Measurements from ENCODE around the gene PRKAR1B. TPM values are rescaled to one million over a fixed set of nuclear protein-coding genes. Genes with fewer than 3 reads are reported as not detected.
"Not testable (repeated sequence)": the region's sequence is repeated elsewhere in the genome, so short reads cannot be mapped to it uniquely, and the experiment has no call there.

Gene PRKAR1B
- total and polyA plus RNA-seq, 2 donors (not counting 1 experiment from before 2014, with no cell fraction given), result 4.5 to 8.6 TPM

- Mint-ChIP-seq H3K27me3 (no peaks in the 10 kb centered on the region), H3K9me3 (ENCODE audit: insufficient read depth) (no peaks in the 10 kb centered on the region), H3K4me1 (peaks cover 11% of the 10 kb centered on the region), H3K4me3 (no peak overlapping the region), H3K27ac (no peak overlapping the region)
- Histone ChIP-seq H3K4me1 (ENCODE audit: control insufficient read depth in 2 of 2, insufficient read depth in 2 of 2, low read length in 2 of 2) (no peaks in the 10 kb centered on the region), H3K9me3 (ENCODE audit: control extremely low read depth in 1 of 3, control insufficient read depth in 2 of 3, insufficient read depth in 1 of 3, low read length in 2 of 3) (peaks cover 0 to 2% (median 0%) of the 10 kb centered on the region in 3 donors), H3K27ac (ENCODE audit: low read length in 2 of 2) (no peak overlapping the region), H3K4me2 (replicated peaks; ENCODE audit: low read depth, low read length, poor library complexity, severe bottlenecking) (no peak overlapping the region), H3K9ac (ENCODE audit: low read length) (no peak overlapping the region), H3K79me2 (ENCODE audit: control insufficient read depth, insufficient read depth, low read length) (peaks cover 3% of the 10 kb centered on the region), H3K36me3 (replicated peaks in 1 of 2; ENCODE audit: control extremely low read depth in 1 of 2, control insufficient read depth in 1 of 2, extremely low read depth in 1 of 2, insufficient read depth in 2 of 2, low read length in 1 of 2) (no peaks in the 10 kb centered on the region), H2AFZ (ENCODE audit: insufficient read depth, low read depth, low read length, poor library complexity, severe bottlenecking) (no peak overlapping the region), H4K20me1 (ENCODE audit: control insufficient read depth, insufficient read depth, low read length, poor library complexity, severe bottlenecking) (no peaks in the 10 kb centered on the region), H3K4me3 (ENCODE audit: control extremely low read depth in 1 of 5, extremely low read depth in 1 of 5, insufficient read depth in 1 of 5, low read depth in 2 of 5, low read length in 4 of 5) (no peak overlapping the region), H3K27me3 (replicated peaks in 1 of 4; ENCODE audit: control extremely low read depth in 1 of 4, control insufficient read depth in 3 of 4, insufficient read depth in 4 of 4, low read length in 3 of 4) (no peaks in the 10 kb centered on the region)
- no peak for TF ChIP-seq EZH2 (IDR thresholded peaks at IDR 0.05; ENCODE audit: borderline replicate concordance, insufficient read depth, low read depth, low read length, poor library complexity, severe bottlenecking)
- TF ChIP-seq CTCF (IDR thresholded peaks at IDR 0.05), result no peak
- 87% methylated on average over 7 of the region's 17 CpGs for WGBS (ENCODE audit: insufficient coverage)
- no peak for DNase-seq
- no peak for ATAC-seq (ENCODE audit: low read depth)
- ChIA-PET CTCF (interaction anchor here (1.8 kb wide), 1 partner anchor 314 kb away, joined by 10 read pairs; no protein-coding TSS in a partner anchor), POLR2A (no interaction called here)
- intact Hi-C loops (cut with micrococcal nuclease), result loop anchor here (10.0 kb wide), 1 partner anchor 312 kb away; no protein-coding TSS in a partner anchor
Observed at GRCh38 chr7:636396-636795, 90.7 kb downstream of the PRKAR1B start.

DNA sequence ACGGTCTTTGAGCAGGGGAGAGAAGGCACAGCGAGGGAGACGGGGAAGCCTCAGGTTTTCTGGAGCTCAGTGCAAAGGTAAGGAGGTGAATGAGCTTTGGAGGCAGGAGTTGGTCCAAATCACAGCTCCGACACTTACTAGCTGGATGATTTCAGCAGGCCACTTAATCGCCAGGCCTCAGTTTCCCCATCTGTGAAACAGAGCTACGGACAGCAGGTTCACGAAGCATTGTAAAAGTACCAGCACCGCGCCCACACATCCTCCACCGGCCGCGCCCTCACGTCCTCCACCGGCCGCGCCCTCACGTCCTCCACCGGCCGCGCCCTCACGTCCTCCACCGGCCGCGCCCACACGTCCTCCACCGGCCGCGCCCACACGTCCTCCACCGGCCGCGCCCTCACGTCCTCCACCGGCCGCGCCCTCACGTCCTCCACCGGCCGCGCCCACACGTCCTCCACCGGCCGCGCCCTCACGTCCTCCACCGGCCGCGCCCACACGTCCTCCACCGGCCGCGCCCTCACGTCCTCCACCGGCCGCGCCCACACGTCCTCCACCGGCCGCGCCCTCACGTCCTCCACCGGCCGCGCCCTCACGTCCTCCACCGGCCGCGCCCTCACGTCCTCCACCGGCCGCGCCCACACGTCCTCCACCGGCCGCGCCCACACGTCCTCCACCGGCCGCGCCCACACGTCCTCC is 91.2 kb downstream of the PRKAR1B start:
- POLR2A ChIA-PET; H3K27ac Mint-ChIP-seq; ATAC-seq (ENCODE audit: low read depth); H3K4me3 Mint-ChIP-seq; H3K36me3 ChIP-seq (replicated peaks in 1 of 2; ENCODE audit: control extremely low read depth in 1 of 2, control insufficient read depth in 1 of 2, extremely low read depth in 1 of 2, insufficient read depth in 2 of 2, low read length in 1 of 2); H3K79me2 ChIP-seq (ENCODE audit: control insufficient read depth, insufficient read depth, low read length); H3K4me2 ChIP-seq (replicated peaks; ENCODE audit: low read depth, low read length, poor library complexity, severe bottlenecking); H3K9me3 Mint-ChIP-seq (ENCODE audit: insufficient read depth); H3K9me3 ChIP-seq (ENCODE audit: control extremely low read depth in 1 of 3, control insufficient read depth in 2 of 3, insufficient read depth in 1 of 3, low read length in 2 of 3); H3K4me3 ChIP-seq (ENCODE audit: control extremely low read depth in 1 of 5, extremely low read depth in 1 of 5, insufficient read depth in 1 of 5, low read depth in 2 of 5, low read length in 4 of 5); H3K4me1 ChIP-seq (ENCODE audit: control insufficient read depth in 2 of 2, insufficient read depth in 2 of 2, low read length in 2 of 2); DNase-seq; H2AFZ ChIP-seq (ENCODE audit: insufficient read depth, low read depth, low read length, poor library complexity, severe bottlenecking); H3K27me3 Mint-ChIP-seq; H3K27ac ChIP-seq (ENCODE audit: low read length in 2 of 2); H4K20me1 ChIP-seq (ENCODE audit: control insufficient read depth, insufficient read depth, low read length, poor library complexity, severe bottlenecking); H3K4me1 Mint-ChIP-seq; H3K9ac ChIP-seq (ENCODE audit: low read length); H3K27me3 ChIP-seq (replicated peaks in 1 of 4; ENCODE audit: control extremely low read depth in 1 of 4, control insufficient read depth in 3 of 4, insufficient read depth in 4 of 4, low read length in 3 of 4): not testable (repeated sequence)
- intact Hi-C loops (cut with micrococcal nuclease), result loop anchor here (10.0 kb wide), 1 partner anchor 311 kb away; no protein-coding TSS in a partner anchor
- CTCF ChIA-PET, result interaction anchor here (1.8 kb wide), 1 partner anchor 314 kb away, joined by 10 read pairs; no protein-coding TSS in a partner anchor
- WGBS (ENCODE audit: insufficient coverage), result 97% methylated on average over 5 of the region's 81 CpGs

Data from B cell (primary cell).